ENCODE results near the gene LRRFIP1.

GRCh38 chr2:237819231-237819630 lies 191.8 kb downstream of the LRRFIP1 start:
- no peak for TF ChIP-seq CREB1 (IDR thresholded peaks at IDR 0.05; ENCODE audit: low read depth)
- TF ChIP-seq, protein P1, sequence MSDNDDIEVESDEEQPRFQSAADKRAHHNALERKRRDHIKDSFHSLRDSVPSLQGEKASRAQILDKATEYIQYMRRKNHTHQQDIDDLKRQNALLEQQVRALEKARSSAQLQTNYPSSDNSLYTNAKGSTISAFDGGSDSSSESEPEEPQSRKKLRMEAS (IDR thresholded peaks at IDR 0.05): no peak
- no peak for TF ChIP-seq TCF12 (IDR thresholded peaks at IDR 0.05; ENCODE audit: low read depth)
- TF ChIP-seq, protein P2, sequence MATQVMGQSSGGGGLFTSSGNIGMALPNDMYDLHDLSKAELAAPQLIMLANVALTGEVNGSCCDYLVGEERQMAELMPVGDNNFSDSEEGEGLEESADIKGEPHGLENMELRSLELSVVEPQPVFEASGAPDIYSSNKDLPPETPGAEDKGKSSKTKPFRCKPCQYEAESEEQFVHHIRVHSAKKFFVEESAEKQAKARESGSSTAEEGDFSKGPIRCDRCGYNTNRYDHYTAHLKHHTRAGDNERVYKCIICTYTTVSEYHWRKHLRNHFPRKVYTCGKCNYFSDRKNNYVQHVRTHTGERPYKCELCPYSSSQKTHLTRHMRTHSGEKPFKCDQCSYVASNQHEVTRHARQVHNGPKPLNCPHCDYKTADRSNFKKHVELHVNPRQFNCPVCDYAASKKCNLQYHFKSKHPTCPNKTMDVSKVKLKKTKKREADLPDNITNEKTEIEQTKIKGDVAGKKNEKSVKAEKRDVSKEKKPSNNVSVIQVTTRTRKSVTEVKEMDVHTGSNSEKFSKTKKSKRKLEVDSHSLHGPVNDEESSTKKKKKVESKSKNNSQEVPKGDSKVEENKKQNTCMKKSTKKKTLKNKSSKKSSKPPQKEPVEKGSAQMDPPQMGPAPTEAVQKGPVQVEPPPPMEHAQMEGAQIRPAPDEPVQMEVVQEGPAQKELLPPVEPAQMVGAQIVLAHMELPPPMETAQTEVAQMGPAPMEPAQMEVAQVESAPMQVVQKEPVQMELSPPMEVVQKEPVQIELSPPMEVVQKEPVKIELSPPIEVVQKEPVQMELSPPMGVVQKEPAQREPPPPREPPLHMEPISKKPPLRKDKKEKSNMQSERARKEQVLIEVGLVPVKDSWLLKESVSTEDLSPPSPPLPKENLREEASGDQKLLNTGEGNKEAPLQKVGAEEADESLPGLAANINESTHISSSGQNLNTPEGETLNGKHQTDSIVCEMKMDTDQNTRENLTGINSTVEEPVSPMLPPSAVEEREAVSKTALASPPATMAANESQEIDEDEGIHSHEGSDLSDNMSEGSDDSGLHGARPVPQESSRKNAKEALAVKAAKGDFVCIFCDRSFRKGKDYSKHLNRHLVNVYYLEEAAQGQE (IDR thresholded peaks at IDR 0.05; ENCODE audit: low read depth): no peak
- no peak for TF ChIP-seq NFIC (IDR thresholded peaks at IDR 0.05)
- TF ChIP-seq TAF1 (IDR thresholded peaks at IDR 0.05; ENCODE audit: low read depth): no peak
- no peak for TF ChIP-seq EP300 (IDR thresholded peaks at IDR 0.05; ENCODE audit: borderline replicate concordance)
- no peak for TF ChIP-seq TEAD4 (IDR thresholded peaks at IDR 0.05)
- TF ChIP-seq CEBPB (IDR thresholded peaks at IDR 0.05): no peak
- no peak for TF ChIP-seq FOXM1 (IDR thresholded peaks at IDR 0.05; ENCODE audit: borderline replicate concordance, low read depth)
